ENCODE measurements around the gene ITGB4. TPM values are rescaled to one million over a fixed set of nuclear protein-coding genes. Genes with fewer than 3 reads are reported as not detected.
A peak's percentile ranks its signal among the peaks of the same experiment; 100 is the strongest.

ITGB4 gene
- total RNA-seq, 4 donors from 2014 or later = 36.5 to 57.4 (median 46.6) TPM

DNA sequence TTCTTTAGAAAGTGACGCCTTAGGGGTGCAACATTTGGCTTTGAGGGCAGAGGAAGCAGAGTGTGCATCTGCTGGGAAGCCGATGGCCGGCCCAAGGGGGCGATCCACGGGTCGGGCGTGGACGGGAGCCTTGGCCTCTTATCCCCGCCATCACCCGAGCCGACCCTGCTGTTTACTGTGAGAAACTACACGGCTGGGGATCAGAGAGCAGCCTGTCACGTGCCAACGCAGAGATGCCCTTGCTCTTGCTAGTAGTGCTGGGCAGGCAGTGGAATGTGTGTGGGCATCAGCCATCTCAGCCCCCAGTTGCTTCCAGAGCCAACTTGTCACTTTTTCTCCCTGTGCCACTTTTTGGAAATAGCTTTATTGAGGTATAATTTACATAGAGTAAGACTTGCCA, 26.7 kb upstream of the ITGB4 start:
- H3K27me3 ChIP-seq = no peaks in the 10 kb centered on the region
- H3K4me1 ChIP-seq = peaks cover 77 to 92% (median 87%) of the 10 kb centered on the region in 4 donors
- no peak for DNase-seq (ENCODE audit: extremely low spot score)
- no peaks in the 10 kb centered on the region for H3K9me3 ChIP-seq
- 77% methylated on average over 10 of the region's 14 CpGs for WGBS
- intact Hi-C loops (cut with DNase I) = no loop called here
- H3K36me3 ChIP-seq = peaks cover 0 to 58% (median 40%) of the 10 kb centered on the region in 4 donors
- TF ChIP-seq, protein P1, sequence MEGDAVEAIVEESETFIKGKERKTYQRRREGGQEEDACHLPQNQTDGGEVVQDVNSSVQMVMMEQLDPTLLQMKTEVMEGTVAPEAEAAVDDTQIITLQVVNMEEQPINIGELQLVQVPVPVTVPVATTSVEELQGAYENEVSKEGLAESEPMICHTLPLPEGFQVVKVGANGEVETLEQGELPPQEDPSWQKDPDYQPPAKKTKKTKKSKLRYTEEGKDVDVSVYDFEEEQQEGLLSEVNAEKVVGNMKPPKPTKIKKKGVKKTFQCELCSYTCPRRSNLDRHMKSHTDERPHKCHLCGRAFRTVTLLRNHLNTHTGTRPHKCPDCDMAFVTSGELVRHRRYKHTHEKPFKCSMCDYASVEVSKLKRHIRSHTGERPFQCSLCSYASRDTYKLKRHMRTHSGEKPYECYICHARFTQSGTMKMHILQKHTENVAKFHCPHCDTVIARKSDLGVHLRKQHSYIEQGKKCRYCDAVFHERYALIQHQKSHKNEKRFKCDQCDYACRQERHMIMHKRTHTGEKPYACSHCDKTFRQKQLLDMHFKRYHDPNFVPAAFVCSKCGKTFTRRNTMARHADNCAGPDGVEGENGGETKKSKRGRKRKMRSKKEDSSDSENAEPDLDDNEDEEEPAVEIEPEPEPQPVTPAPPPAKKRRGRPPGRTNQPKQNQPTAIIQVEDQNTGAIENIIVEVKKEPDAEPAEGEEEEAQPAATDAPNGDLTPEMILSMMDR (IDR thresholded peaks at IDR 0.05) = no peak
- no peak for TF ChIP-seq POLR2A (IDR thresholded peaks at IDR 0.05; ENCODE audit: low read depth)
- no peak for TF ChIP-seq EP300 (IDR thresholded peaks at IDR 0.05)
- no peak for TF ChIP-seq POLR2AphosphoS5 (IDR thresholded peaks at IDR 0.05)
- peak overlapping the region; percentile 83 to 87 (median 86) for H3K27ac ChIP-seq (replicated peaks in 1 of 4)
- peak overlapping the region in 1 of 4 donors; percentile 15 for H3K4me3 ChIP-seq

DNA sequence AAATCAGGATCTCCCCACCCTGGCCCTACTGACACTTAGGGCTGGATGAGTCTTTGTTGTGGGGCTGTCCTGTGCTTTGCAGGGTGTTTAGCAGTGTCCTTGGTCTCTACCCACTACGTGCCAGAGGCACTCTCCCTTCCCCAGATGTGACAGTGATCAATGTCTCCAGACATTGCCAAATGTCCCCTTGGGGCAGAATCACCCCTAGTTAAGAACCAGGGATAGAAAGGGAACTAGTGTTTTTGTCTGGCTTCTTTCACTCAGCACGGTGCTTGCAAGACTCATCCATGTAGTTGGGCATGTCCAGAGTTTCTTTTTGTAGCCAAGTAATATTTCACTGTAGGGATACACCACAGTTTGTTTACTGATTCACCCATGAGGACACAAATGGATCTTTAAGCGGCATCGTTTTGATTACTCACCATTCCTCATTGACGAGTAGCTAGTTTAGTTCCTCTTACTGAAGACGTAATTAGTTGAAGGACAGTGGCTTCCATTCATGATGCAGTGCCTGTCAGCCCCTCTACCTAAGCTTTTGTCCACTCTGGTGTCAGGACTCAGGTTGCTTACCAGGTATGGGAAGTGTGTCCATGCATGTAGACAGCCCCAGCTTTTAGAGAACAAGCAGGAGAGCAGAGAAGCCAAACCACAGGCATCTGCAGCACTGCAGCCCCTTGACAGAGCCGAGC, 26.0 kb upstream of the ITGB4 start:
- 84% methylated on average over 7 of the region's 7 CpGs for WGBS
- TF ChIP-seq POLR2AphosphoS5 (IDR thresholded peaks at IDR 0.05) (no peak), EP300 (IDR thresholded peaks at IDR 0.05) (no peak), POLR2A (IDR thresholded peaks at IDR 0.05; ENCODE audit: low read depth) (no peak)
- TF ChIP-seq, protein P1 (IDR thresholded peaks at IDR 0.05) = no peak
- Histone ChIP-seq H3K9me3 (no peaks in the 10 kb centered on the region), H3K4me3 (no peak overlapping the region), H3K27ac (replicated peaks in 1 of 4) (peak overlapping the region; percentile 83 to 87 (median 86)), H3K4me1 (peaks cover 82 to 95% (median 88%) of the 10 kb centered on the region in 4 donors), H3K27me3 (no peaks in the 10 kb centered on the region), H3K36me3 (peaks cover 0 to 65% (median 46%) of the 10 kb centered on the region in 4 donors)
- intact Hi-C loops (cut with DNase I) = no loop called here
- DNase-seq (ENCODE audit: extremely low spot score) = no peak

DNA sequence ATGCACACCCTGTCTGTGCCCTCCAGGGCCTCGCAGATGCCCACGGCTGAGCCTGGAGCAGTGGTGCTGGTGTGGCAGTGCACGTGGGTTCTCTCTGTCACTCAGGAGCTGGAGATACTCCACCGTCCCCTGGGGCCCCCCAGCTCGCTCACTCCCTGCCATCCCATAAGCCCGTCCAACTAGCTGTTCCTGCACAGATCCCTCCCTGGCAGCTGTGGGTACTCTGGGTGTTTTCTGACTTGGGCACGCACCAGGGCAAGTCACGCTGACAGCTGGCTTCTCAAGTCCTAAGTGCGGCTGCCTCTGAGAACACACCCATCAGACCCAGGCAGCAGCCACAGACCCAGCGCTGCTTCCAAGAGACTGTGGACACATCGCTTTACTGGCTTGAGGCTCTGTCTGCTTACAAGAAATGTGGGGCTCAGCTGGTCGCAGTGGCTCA, 25.4 kb upstream of the ITGB4 start:
- no peak for DNase-seq (ENCODE audit: extremely low spot score)
- no peak for TF ChIP-seq EP300 (IDR thresholded peaks at IDR 0.05)
- TF ChIP-seq POLR2AphosphoS5 (IDR thresholded peaks at IDR 0.05) = peak; percentile 17 to 44
- Histone ChIP-seq H3K4me1 (peaks cover 83 to 95% (median 90%) of the 10 kb centered on the region in 4 donors), H3K4me3 (no peak overlapping the region), H3K36me3 (peaks cover 3 to 67% (median 49%) of the 10 kb centered on the region in 4 donors), H3K27ac (replicated peaks in 1 of 4) (peak overlapping the region; percentile 83 to 87 (median 86)), H3K27me3 (no peaks in the 10 kb centered on the region), H3K9me3 (no peaks in the 10 kb centered on the region)
- intact Hi-C loops (cut with DNase I) = no loop called here
- 94% methylated on average over 9 of the region's 12 CpGs for WGBS

DNA sequence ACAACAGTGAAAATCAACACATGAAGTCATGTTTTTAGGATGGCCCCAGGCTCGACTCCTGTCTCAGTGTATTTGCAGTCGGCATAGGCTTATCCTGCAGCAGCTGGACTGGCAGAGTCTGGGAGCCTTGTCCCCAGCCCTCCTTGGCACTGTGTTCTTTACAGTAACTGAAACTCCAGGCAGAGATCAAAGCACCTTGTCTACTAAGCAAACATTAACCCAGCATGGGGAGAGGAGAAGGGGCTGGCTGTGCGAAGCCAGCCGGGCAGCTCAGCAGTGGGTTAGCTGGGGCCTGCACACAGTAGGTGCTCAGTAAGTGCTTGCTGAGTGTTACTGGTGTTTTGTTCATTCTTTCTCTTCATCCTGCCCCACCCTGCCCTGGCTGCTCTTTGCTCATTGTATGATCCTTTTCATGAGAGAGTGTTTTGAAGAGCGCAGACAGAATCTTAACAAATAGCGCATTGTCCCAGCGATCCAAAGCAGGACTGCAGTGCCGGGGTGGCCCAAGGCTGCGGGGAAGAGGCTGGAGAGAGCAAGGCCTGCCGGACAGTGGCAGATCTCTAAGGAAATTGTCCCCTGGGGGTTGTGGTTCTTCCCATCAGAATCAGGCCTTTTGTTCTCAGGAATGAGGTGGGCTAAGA, 23.5 kb upstream of the ITGB4 start:
- peaks cover 77 to 94% (median 85%) of the 10 kb centered on the region in 4 donors for H3K4me1 ChIP-seq
- peak overlapping the region; percentile 44 to 87 (median 78) for H3K27ac ChIP-seq (replicated peaks in 1 of 4)
- 84% methylated on average over 9 of the region's 10 CpGs for WGBS

DNA sequence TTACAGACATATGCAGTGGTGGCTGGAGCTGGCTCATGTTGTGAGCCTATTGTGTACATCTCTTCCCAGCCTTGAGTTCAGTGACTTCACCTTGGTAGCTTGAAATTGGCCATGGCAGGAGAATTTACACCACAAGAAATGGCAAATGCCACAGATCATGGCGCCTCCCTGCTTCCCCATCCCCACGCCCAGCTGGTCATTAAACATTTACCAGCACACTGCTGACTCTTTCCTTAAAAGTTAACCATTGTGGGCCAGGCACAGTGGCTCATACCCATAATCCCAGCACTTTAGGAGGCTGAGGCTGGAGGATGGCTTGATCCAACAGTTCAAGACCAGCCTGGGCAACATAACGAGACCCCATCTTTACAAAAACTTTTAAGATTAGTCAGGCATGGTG, 22.6 kb upstream of the ITGB4 start:
- intact Hi-C loops (cut with DNase I) = no loop called here
- WGBS = 97% methylated on average over 3 of the region's 3 CpGs
- H3K4me1 ChIP-seq = peaks cover 69 to 85% (median 76%) of the 10 kb centered on the region in 4 donors
- H3K36me3 ChIP-seq = peaks cover 31 to 76% (median 65%) of the 10 kb centered on the region in 4 donors
- no peak for DNase-seq (ENCODE audit: extremely low spot score)
- no peaks in the 10 kb centered on the region for H3K27me3 ChIP-seq
- no peak for TF ChIP-seq POLR2A (IDR thresholded peaks at IDR 0.05; ENCODE audit: low read depth)
- no peak for TF ChIP-seq POLR2AphosphoS5 (IDR thresholded peaks at IDR 0.05)
- no peak for TF ChIP-seq EP300 (IDR thresholded peaks at IDR 0.05)
- TF ChIP-seq, protein P1 (IDR thresholded peaks at IDR 0.05) = no peak
- no peaks in the 10 kb centered on the region for H3K9me3 ChIP-seq
- no peak overlapping the region for H3K4me3 ChIP-seq
- H3K27ac ChIP-seq (replicated peaks in 1 of 4) = peak overlapping the region; percentile 60 to 87 (median 76)

More for the DNA sequence above, 23.5 kb upstream of the ITGB4 start:
- intact Hi-C loops (cut with DNase I) = no loop called here
- no peaks in the 10 kb centered on the region for H3K27me3 ChIP-seq
- no peak overlapping the region for H3K4me3 ChIP-seq
- TF ChIP-seq POLR2AphosphoS5 (IDR thresholded peaks at IDR 0.05) (peak in 1 of 2 donors; percentile 22), POLR2A (IDR thresholded peaks at IDR 0.05; ENCODE audit: low read depth) (no peak)
- peaks cover 22 to 76% (median 58%) of the 10 kb centered on the region in 4 donors for H3K36me3 ChIP-seq
- no peak for DNase-seq (ENCODE audit: extremely low spot score)
- H3K9me3 ChIP-seq = no peaks in the 10 kb centered on the region

Data from esophagus muscularis mucosa (tissue), 4 donors.